ENCODE results near the gene SLC6A13.

SLC6A13 gene

DNA sequence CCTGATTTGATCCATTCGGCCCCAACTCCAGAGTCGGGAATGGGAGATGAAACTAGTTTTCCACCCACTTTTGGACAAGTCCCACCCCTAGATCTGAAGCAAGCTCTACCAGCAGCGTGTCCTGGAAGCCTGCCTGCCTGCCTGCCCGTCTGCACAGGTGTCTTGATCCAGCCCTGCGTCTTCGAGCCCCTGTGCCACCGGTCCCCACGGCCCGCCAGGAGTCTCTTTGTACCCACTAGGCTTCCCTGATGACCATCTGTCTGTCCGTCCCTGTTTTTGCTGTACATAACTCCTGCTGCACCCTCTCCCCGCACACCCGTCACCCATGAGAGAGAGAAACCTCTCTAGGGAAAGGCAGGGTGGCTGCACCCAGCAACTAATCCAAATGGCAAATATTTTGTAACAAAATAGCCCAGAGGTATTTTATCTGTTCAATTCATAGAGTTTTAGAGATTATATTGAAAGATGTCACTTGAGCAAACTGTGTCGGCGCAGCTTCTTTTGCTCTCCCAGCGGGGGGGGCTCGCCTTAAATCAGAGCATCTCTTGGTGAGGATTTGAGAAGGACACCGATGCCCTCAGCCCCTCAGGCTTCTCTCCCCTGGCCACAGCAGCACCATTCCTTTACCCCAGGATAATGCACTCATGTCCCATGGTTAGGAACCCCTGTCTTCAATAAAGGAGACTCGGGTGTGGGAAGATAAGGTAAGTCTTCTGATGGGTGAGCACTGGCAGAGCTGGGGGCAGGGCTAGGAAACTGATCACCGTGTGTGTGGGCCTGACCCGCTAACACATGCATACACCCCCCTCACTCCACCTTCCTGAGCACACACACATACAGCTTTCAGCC lies 84.4 kb downstream of the SLC6A13 start:
- no peak for DNase-seq (ENCODE audit: low read depth)

- no peak for DNase-seq (ENCODE audit: low read depth)
These were observed 85.2 kb downstream of the SLC6A13 start for GRCh38 chr12:177336-177979.

GRCh38 chr12:176321-177181 lies 86.1 kb downstream of the SLC6A13 start:
- DNase-seq (ENCODE audit: low read depth) = no peak

- DNase-seq (ENCODE audit: low read depth) = no peak
These were observed 86.9 kb downstream of the SLC6A13 start for GRCh38 chr12:175759-176158.

- DNase-seq (ENCODE audit: low read depth) = no peak
These were observed 87.4 kb downstream of the SLC6A13 start for GRCh38 chr12:175250-175649.

- no peak for DNase-seq (ENCODE audit: low read depth)
These were observed 88.0 kb downstream of the SLC6A13 start for GRCh38 chr12:174596-174995.

GRCh38 chr12:174124-174523 lies 88.5 kb downstream of the SLC6A13 start:
- DNase-seq (ENCODE audit: low read depth) = no peak

- DNase-seq (ENCODE audit: low read depth) = no peak
These were observed 89.9 kb downstream of the SLC6A13 start for GRCh38 chr12:172732-173161.

DNA sequence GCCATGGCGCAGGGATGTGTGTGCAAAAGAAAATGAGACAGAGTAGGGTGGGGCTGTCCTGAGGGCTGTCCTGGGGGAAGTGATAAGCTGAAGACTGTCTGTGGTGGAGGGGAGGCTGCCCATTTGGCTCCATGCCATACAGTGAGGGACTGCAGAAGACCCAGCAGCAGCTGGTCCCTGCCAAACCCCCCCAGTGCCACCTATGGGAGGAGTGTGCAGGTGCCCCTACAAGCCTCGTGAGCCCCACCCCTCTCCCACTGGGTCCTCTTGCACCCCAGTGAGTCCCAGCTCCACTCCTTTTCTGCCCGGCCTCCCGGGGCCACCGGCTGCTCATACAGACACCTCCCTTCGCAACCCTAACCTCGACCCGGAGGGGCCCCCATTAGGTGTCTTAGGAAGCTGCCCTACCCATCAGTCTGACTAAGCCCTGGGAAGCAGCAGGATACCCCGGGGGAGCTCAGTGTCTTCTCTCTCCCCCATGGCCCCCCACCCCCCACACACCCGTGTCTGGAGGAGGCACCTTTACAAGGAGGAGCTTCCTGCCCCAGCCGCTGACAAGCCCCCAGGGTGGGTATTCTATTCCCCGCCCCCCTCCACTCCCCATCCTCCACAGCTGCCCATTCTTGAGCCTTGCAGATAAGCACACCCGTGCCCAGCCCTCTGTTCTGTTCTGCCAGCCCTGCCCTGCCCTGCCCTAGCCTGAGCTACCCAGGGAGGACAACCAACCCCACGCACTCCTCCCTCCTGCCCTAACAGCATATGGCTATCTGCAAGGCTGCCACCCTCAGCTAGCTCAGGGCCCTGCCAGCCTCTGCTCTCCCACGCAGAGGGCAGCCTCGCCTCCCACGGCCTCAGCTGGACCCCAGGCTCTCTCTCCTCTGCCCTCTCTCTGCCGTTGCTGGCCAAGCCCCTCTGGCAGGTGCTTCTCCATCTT lies 90.6 kb downstream of the SLC6A13 start:
- no peak for DNase-seq (ENCODE audit: low read depth)

DNA sequence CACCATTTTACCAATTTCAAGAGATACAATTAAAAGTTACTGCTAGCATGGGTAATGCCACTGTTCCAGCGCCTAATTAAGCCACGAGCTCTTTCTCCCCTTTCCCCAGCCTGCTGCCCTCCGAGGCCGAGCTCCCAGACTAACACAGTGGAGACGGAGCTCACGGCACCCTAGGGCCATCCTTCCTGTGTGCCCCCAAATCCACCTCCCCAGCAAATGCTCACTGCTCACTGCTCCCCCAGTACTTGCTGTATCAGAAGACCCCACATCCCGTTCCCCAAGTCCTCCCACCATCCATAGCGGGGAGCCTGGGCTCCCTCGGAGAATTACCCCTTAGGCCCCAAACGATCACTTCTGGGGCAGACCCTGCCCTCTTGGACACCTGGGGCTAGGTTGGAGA lies 91.4 kb downstream of the SLC6A13 start:
- no peak for DNase-seq (ENCODE audit: low read depth)
